OCI-LY7 (cell line): ENCODE measurements around the gene COL25A1. TPM values are rescaled to one million over a fixed set of nuclear protein-coding genes. Genes with fewer than 3 reads are reported as not detected.
A peak's percentile ranks its signal among the peaks of the same experiment; 100 is the strongest.

Experiments used
- BruUV-seq: library from RNA; stranded (reverse); fragments of 400-500 nt; replicated peaks from 2 replicates; lab custom pipeline; 2021; lab: Mats Ljungman, UMichigan
- CTCF ChIA-PET: fragments of 300-600 bp; sonication (Branson Sonifier 250); formaldehyde crosslinking; loops from one replicate; lab custom pipeline; 2022; ENCODE audit warnings: antibody characterized with exemption; ENCODE audit not compliant: unreplicated experiment; lab: Charles Lee
- POLR2A ChIA-PET: fragments of 300-600 bp; sonication (Branson Sonifier 250); formaldehyde crosslinking; loops from one replicate; lab custom pipeline; 2022; ENCODE audit warnings: antibody characterized with exemption; lab: Charles Lee
- DNase-seq: peaks from one replicate; pipeline ENCODE4 v3.0.0-alpha.2; 2015; ENCODE audit warnings: low spot score
- H2AFZ ChIP-seq: fragments of 200-600 bp; sonication (generic), shearing (Covaris generic); 2 replicates; pipeline ENCODE4 v1.6.1; 2014; ENCODE audit warnings: mild to moderate bottlenecking, antibody characterized with exemption, low read length, moderate library complexity
- H3K27ac ChIP-seq: fragments of 200-600 bp; sonication (generic); 2 replicates; pipeline ENCODE4 v1.5.1; 2014; ENCODE audit warnings: mixed run types, low read depth, mild to moderate bottlenecking, moderate library complexity, low read length, inconsistent platforms; ENCODE audit not compliant: poor library complexity, severe bottlenecking
- H3K36me3 ChIP-seq: fragments of 200-600 bp; sonication (generic); 2 replicates; pipeline ENCODE4 v1.6.1; 2014; ENCODE audit warnings: mild to moderate bottlenecking, antibody characterized with exemption, low read length, moderate library complexity, mixed read lengths; ENCODE audit not compliant: insufficient read depth
- H3K4me1 ChIP-seq: fragments of 200-600 bp; sonication (generic); 2 replicates; pipeline ENCODE4 v1.5.1; 2014; ENCODE audit warnings: mild to moderate bottlenecking, low read length; ENCODE audit not compliant: insufficient read depth, poor library complexity, severe bottlenecking
- H3K4me2 ChIP-seq: fragments of 200-600 bp; sonication (generic); 2 replicates; pipeline ENCODE4 v1.6.1; 2014; ENCODE audit warnings: mild to moderate bottlenecking, low read length
- H3K4me3 ChIP-seq: fragments of 200-600 bp; sonication (generic); 2 replicates; pipeline ENCODE4 v1.5.1; 2014; ENCODE audit warnings: mild to moderate bottlenecking, low read depth, low read length; ENCODE audit not compliant: poor library complexity, severe bottlenecking
- H3K79me2 ChIP-seq: fragments of 200-600 bp; sonication (generic); 2 replicates; pipeline ENCODE4 v1.6.1; 2016; ENCODE audit warnings: low read depth, mild to moderate bottlenecking, low read length, moderate library complexity, mixed read lengths; ENCODE audit not compliant: insufficient read depth
- H3K9me2 ChIP-seq: fragments of 200-600 bp; sonication (generic); 2 replicates; pipeline ENCODE4 v1.6.1; 2016; ENCODE audit warnings: mild to moderate bottlenecking, low read length, mixed read lengths; ENCODE audit not compliant: insufficient read depth
- H3K9me3 ChIP-seq: fragments of 200-600 bp; sonication (generic); 2 replicates; pipeline ENCODE4 v1.6.1; 2014; ENCODE audit warnings: mild to moderate bottlenecking, mixed run types, low read length, mixed read lengths
- H4K20me1 ChIP-seq: fragments of 200-600 bp; sonication (generic); 2 replicates; pipeline ENCODE4 v1.6.1; 2014; ENCODE audit warnings: mild to moderate bottlenecking, antibody characterized with exemption, low read length, moderate library complexity, mixed read lengths; ENCODE audit not compliant: insufficient read depth
- EZH2phosphoT487 ChIP-seq: fragments of 200-600 bp; sonication (generic); IDR thresholded peaks from 2 replicates; pipeline ENCODE4 v1.6.1; 2018; ENCODE audit warnings: low read depth, borderline replicate concordance, mild to moderate bottlenecking, mixed run types, antibody characterized with exemption, low read length, moderate library complexity, mixed read lengths
- intact Hi-C: fragments of 100-400 bp; cut with micrococcal nuclease; formaldehyde crosslinking; loops from one replicate; pipeline ENCODE4 v1.10.0; 2022; ENCODE audit not compliant: unreplicated experiment
- total RNA-seq, 2 experiments: library from RNA; depleted of rRNA in 1 of 2; stranded (reverse); fragments of >200 nt in 1 of 2; shearing (Covaris generic) in 1 of 2; gene quantifications; 2 replicates each; pipeline ENCODE4 v1.2.3, GENCODE V29; 2014 to 2022
- TF ChIP-seq, protein P1 (sequence below): fragments of 200-600 bp; sonication (generic); conservative IDR thresholded peaks from 2 replicates; pipeline ENCODE4 v1.5.1; 2014; ENCODE audit warnings: mild to moderate bottlenecking, antibody characterized with exemption, low read length, moderate library complexity, mixed read lengths

The COL25A1 gene
- total RNA-seq, 2 experiments from 2014 or later: not detected

DNA sequence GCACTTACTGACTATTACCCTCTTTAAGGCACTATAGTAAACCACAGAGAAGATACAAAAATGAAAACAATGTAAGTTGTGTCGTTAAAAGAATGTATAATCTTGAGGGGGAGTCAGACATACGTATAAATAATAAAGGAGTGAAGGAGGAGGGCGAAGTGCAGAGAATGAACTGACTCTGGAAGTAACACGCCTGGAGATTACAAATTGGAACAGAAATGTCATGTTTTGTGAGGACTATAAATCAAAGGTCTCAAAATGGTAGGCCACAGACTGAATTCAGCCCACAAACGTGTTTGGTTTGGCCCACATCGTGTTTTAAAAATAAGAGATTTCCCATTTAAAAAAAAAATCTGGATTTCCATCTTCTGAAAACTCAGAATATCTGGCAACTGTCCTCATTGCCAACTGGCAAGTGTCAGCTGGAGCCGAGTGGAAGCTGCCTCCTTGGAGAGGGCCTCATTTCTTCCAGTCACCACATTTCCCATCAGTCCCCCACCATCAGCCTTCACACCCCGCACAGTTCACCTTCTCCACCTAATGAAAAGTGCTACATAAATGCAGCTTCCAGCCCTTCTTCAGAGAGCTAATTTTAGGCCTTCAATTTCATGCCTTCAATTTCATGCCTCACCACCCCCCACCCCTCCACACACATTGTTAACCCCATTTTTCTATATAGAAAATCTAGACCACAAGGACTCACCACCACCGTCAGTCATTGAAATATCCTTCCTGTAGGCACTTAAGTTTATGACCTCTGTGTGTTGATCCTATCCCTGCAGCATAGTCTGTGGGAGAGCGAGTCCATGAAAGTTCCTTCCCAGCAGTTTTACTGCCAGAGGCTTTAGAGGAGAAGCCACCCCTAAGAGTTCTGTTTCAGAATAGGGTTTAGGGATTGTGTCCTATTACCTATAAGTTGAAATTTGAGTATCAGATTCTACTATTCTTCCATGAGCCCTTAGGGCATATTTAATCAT lies 32.0 kb upstream of the COL25A1 start:
- H3K4me2 ChIP-seq: no peak overlapping the region
- H3K79me2 ChIP-seq: no peaks in the 10 kb centered on the region
- intact Hi-C loops: no loop called here
- H3K9me2 ChIP-seq: no peaks in the 10 kb centered on the region
- BruUV-seq: no TSS peak
- no peak overlapping the region for H3K4me3 ChIP-seq
- POLR2A ChIA-PET: no interaction called here
- H3K4me1 ChIP-seq: no peaks in the 10 kb centered on the region
- CTCF ChIA-PET: no interaction called here
- H2AFZ ChIP-seq: no peak overlapping the region
- H3K27ac ChIP-seq: no peak overlapping the region
- H3K9me3 ChIP-seq: no peaks in the 10 kb centered on the region
- TF ChIP-seq EZH2phosphoT487: no peak
- TF ChIP-seq, protein P1, sequence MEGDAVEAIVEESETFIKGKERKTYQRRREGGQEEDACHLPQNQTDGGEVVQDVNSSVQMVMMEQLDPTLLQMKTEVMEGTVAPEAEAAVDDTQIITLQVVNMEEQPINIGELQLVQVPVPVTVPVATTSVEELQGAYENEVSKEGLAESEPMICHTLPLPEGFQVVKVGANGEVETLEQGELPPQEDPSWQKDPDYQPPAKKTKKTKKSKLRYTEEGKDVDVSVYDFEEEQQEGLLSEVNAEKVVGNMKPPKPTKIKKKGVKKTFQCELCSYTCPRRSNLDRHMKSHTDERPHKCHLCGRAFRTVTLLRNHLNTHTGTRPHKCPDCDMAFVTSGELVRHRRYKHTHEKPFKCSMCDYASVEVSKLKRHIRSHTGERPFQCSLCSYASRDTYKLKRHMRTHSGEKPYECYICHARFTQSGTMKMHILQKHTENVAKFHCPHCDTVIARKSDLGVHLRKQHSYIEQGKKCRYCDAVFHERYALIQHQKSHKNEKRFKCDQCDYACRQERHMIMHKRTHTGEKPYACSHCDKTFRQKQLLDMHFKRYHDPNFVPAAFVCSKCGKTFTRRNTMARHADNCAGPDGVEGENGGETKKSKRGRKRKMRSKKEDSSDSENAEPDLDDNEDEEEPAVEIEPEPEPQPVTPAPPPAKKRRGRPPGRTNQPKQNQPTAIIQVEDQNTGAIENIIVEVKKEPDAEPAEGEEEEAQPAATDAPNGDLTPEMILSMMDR: no peak
- no peaks in the 10 kb centered on the region for H4K20me1 ChIP-seq
- H3K36me3 ChIP-seq: no peaks in the 10 kb centered on the region
- DNase-seq: no peak

DNA sequence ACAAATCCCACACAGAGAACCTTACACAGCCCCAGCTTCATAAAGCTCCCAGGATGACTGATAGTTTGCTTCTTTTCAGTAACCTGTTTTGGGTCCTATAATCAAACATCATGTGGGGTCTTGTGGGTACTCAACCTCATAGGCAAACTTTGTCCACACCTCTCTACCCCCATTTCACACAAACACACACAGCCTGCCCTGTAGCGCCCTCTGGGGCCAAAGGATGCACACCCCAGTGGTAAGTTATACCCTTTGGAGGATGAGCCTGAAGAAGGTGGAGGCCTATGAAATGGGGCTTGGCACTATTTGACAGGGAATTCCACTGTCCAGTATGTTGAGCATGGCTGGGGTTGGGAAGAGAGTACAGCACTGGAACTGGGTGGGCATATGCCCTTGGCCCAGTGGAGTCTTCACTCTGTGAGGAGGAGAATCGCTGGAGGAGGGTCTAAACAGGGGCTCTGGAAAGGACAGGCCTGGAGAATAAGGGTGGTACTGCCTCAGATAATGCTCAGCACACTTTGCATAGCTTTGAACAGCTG lies 30.5 kb upstream of the COL25A1 start:
- H4K20me1 ChIP-seq: no peaks in the 10 kb centered on the region
- peak; percentile 7 for DNase-seq
- H3K79me2 ChIP-seq: no peaks in the 10 kb centered on the region
- TF ChIP-seq EZH2phosphoT487: no peak
- TF ChIP-seq, protein P1: peak; percentile 68
- H2AFZ ChIP-seq: no peak overlapping the region
- H3K4me1 ChIP-seq: no peaks in the 10 kb centered on the region
- ChIA-PET CTCF (interaction anchor here (0.6 kb wide), 1 partner anchor 17 kb away, joined by 3 read pairs; no protein-coding TSS in a partner anchor), POLR2A (interaction anchor here (0.5 to 0.9 kb wide), 2 partner anchors 47 to 285 kb away, joined by 3 read pairs; no protein-coding TSS in a partner anchor)
- no peak overlapping the region for H3K4me3 ChIP-seq
- intact Hi-C loops: no loop called here
- no peaks in the 10 kb centered on the region for H3K9me2 ChIP-seq
- H3K27ac ChIP-seq: no peak overlapping the region
- BruUV-seq: no TSS peak
- no peak overlapping the region for H3K4me2 ChIP-seq
- H3K36me3 ChIP-seq: no peaks in the 10 kb centered on the region
- H3K9me3 ChIP-seq: no peaks in the 10 kb centered on the region

DNA sequence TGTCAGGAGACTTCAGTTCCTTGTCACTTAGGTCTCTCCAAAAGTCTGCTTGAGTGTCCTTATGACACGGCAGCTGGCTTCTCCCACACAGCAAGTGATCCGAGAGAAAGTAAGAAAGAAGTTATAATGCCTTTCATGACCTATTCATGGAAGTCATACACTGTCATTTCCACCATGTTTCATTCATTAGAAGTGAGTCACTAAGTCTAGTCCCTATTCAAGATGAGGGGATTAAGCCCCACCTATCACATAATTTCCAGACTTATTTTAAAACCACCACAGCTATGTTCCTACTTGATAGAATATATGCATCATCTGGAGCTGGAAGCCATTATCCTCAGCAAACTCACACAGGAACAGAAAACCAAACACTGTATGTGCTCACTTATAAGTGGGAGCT lies 25.2 kb upstream of the COL25A1 start:
- H3K36me3 ChIP-seq: no peaks in the 10 kb centered on the region
- no peak overlapping the region for H3K4me2 ChIP-seq
- no peaks in the 10 kb centered on the region for H3K4me1 ChIP-seq
- no peak overlapping the region for H2AFZ ChIP-seq
- H3K4me3 ChIP-seq: no peak overlapping the region
- no peaks in the 10 kb centered on the region for H3K9me3 ChIP-seq
- POLR2A ChIA-PET: no interaction called here
- H3K9me2 ChIP-seq: no peaks in the 10 kb centered on the region
- no peaks in the 10 kb centered on the region for H4K20me1 ChIP-seq
- intact Hi-C loops: no loop called here
- CTCF ChIA-PET: no interaction called here
- no peak for DNase-seq
- no peak overlapping the region for H3K27ac ChIP-seq
- no TSS peak for BruUV-seq
- TF ChIP-seq, protein P1: no peak
- no peak for TF ChIP-seq EZH2phosphoT487
- H3K79me2 ChIP-seq: no peaks in the 10 kb centered on the region
